HG03280 (cell line): Measurements from ENCODE around the gene SAMD13.

Experiments
- ATAC-seq: cut with Tn5 transposase; IDR thresholded peaks from one replicate; pipeline ENCODE4 v1.9.1; 2021; ENCODE audit warnings: mild to moderate bottlenecking, moderate library complexity; ENCODE audit not compliant: unreplicated experiment

The SAMD13 gene

GRCh38 chr1:84301004-84301784, at the start of gene SAMD13:
Gene SAMD13, plus strand, starts transcription at chr1:84301708. Its CDS starts 1,527 bp downstream, at chr1:84303235.
- peak; percentile 44 for ATAC-seq

- ATAC-seq, result no peak
Measured at GRCh38 chr1:84253036-84253435, 48.5 kb upstream of the SAMD13 start.

DNA sequence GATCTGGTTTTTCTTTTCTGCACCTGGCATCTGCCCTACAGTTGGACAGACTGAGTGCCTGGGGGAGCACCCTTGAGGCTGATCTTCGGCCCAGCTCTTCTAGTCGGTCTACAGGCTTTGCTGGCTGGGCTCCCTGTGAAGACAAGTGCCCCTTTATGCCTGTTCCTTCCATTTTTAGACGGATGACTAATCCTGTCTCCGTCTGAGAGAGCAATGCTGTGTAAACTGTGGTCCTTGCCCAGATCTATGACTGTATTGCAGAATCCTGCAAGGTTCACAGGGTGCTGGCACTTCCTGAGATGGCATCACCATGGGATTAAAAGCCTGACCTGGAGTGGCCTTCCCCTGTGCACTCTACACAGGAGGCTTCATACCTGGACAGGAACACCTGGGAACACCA, 47.6 kb upstream of the SAMD13 start:
- ATAC-seq, result no peak

- ATAC-seq, result no peak
Measured at GRCh38 chr1:84254703-84255238, 46.7 kb upstream of the SAMD13 start.

GRCh38 chr1:84255582-84255981, 45.9 kb upstream of the SAMD13 start:
- no peak for ATAC-seq

GRCh38 chr1:84257617-84258016, 43.9 kb upstream of the SAMD13 start:
- ATAC-seq, result no peak

DNA sequence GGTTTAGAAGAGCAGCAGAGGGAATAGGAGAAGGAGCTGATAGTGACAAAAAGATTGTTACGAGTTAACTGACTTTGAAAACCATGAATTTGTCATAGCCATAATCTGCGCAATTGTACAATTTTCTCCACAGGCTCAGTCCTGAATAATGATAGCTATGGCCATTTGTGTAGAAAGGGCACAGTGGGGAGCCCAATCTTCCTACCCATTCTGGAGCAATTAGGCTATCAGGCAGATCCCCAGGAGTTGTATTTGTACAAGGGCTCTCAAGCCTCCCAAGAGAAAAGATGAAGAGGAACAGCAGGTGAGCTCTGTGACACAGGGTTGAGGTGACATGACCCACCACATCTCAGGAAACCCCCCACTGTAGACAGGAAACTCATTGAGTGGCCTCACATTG, 42.1 kb upstream of the SAMD13 start:
- ATAC-seq, result no peak

- no peak for ATAC-seq
Measured at GRCh38 chr1:84259989-84260388, 41.5 kb upstream of the SAMD13 start.

GRCh38 chr1:84260852-84261518, 40.5 kb upstream of the SAMD13 start:
- ATAC-seq, result no peak

- ATAC-seq, result no peak
Measured at GRCh38 chr1:84264961-84265360, 36.5 kb upstream of the SAMD13 start.

DNA sequence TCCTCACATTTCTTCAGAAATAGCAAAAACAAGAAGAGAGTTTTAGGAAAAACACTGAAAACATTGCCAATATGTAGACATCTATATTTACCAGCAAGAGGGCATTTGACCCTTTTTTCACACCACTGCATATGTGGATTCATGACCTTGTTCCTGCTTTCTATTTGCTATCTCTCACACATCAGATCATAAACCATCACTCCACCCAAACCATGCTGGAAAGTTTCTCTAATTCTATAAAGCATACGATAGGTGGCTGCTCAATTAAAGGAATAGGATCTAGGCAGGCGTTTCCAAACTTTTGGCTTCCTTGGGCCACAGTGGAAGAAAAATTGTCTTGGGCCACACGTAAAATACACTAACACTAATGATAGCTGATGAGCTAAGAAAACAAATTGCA, 35.6 kb upstream of the SAMD13 start:
- ATAC-seq, result no peak

GRCh38 chr1:84266748-84267147, 34.8 kb upstream of the SAMD13 start:
- no peak for ATAC-seq

GRCh38 chr1:84267476-84267875, 34.0 kb upstream of the SAMD13 start:
- no peak for ATAC-seq

DNA sequence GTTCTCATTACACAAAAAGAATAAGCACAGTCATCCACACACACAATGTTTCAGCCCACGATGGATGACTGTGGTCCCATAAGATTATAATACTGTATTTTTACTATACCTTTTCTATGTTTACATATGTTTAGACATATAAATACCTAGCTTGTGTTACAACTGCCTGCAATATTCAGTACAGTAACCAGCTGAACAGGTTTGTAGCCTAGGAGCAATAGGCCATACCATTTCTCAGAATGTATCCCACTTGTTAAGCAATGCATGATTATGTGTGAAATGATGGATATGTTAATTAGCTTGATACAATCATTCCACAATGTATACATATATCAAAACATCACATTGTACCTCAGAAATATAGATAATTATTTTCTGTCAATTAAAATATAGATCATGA, 33.2 kb upstream of the SAMD13 start:
- ATAC-seq, result no peak

DNA sequence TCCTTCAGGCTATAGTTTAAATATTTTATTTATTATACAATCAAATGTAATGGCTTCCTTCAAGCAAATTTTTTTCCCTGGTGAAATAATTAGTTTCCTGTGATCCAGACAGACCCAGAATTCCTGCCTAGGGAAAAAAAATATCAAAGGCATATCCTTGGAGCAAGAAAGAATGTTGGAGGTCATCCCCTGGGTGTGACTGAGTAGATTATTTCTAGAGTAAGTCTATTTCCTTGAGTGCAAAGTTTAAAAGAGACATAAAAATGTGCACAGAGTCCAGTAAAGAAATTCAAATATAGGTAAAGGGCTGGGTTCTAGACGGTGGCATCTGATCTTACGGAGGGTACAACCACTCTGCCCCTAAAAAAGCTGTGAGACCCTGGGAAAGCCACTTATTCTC, 32.2 kb upstream of the SAMD13 start:
- no peak for ATAC-seq

DNA sequence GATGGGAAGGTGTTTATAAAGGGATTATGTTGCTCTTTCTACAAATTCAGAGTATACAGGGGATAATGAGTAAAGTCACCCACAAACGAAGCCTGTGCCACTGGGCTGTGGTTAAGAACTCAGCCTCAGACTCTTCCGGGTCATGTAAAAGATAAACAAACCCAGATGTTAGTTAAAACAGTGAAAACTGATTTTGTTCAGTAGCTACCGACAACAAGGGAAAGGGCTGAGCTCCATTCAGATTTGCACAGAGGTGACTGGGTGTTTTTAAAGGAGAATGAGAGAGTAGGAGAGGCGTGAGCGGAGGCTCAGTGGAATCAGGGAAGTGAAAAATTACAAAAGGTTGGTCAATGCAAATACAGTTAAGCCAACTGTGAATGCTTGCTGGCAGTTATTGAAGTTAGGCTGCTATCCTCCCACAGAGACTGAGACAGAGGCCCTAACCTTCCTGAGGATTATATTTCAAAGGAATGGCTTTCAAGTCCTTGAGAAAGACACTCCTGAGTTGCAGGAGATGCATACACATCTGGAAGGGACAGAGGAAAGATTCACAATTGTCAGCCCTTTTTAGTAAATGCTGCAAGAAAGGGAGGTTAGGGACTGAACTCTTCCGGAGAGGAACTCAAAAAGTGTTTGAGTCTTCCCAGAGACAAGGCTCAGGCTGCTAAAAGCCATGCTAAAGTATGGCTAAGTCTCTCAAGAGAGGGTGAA, 29.9 kb upstream of the SAMD13 start:
- peak; percentile 90 for ATAC-seq

GRCh38 chr1:84272401-84272800, 29.1 kb upstream of the SAMD13 start:
- ATAC-seq, result no peak

DNA sequence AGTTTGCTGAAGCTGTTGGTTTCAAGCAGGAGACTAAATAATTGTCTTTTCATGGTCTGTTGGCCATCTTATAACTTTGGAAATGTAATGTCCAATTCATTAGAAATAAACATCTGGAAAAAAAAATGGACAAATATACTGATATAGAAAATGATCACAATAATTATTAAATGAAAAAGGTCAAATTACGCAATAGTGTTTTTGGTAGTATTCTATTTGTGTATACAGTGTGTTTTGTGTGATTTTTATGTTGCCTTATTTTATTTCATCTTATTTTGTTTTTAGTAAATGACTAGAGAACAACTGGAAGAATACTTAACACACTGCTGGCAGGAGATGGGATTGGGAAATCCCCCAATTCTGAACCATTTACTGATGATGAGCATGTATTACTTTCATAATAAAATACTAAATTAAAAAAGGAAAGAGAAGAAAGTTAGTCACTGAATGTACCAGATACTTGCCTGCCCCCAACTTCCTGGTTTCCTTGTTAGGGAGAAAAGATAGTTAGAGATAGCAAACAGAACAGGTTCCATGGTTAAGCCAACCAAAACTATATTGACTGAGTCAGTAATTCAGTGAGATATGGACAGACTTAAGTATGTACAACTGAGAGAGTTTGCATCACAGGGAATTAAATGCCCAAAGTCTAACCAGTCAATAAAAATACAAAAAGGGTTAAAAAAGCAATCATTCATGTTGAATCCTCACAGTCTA, 24.0 kb upstream of the SAMD13 start:
- ATAC-seq, result no peak

DNA sequence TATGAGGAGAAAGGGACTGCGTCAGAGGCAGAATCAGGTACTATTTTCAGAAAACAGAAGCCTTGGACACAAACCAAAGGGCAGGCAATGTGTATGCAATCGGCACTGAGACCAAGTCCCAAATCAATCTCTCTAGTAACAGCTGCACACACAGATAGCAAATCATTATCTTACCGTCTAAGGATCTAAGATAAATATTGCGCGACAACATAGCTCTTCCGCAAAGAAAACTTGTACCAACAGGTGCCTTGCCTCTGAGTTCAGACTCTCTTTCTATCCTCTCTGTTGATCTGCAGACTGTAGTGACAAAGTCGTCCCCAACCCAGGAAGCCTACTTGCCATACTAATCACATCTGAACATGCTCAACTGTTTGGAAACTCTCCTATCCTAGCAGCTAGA, 22.6 kb upstream of the SAMD13 start:
- no peak for ATAC-seq

- ATAC-seq, result no peak
Measured at GRCh38 chr1:84280912-84281311, 20.6 kb upstream of the SAMD13 start.

GRCh38 chr1:84282780-84283333, 18.7 kb upstream of the SAMD13 start:
- no peak for ATAC-seq
